HG02588 (cell line): ENCODE measurements around the gene COLQ.
"Not testable (repeated sequence)": the region's sequence is repeated elsewhere in the genome, so short reads cannot be mapped to it uniquely, and the experiment has no call there.

Experiments
- ATAC-seq: cut with Tn5 transposase; IDR thresholded peaks from one replicate; pipeline ENCODE4 v1.9.1; 2021; ENCODE audit warnings: mild to moderate bottlenecking, moderate library complexity; ENCODE audit not compliant: unreplicated experiment

Gene COLQ

DNA sequence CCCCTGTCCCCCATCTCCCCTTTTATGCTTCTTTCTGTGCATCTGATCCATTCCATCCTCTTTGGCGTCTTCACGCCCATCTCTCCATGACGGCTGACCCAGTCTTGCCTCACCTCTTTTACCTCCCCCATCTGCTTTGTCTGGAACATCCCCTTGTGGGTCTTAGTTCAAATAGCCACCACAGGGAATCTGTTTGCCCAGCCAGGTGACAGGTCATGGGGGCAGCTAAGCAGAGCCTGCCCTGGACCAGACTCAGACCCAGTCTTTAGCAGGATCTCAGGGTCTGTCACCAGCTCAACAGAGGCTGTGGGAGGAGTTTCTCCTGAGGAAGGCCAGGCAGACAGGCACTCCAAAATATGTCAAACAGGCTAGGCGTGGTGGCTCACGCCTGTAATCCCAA lies 28.1 kb downstream of the COLQ start:
- no peak for ATAC-seq

DNA sequence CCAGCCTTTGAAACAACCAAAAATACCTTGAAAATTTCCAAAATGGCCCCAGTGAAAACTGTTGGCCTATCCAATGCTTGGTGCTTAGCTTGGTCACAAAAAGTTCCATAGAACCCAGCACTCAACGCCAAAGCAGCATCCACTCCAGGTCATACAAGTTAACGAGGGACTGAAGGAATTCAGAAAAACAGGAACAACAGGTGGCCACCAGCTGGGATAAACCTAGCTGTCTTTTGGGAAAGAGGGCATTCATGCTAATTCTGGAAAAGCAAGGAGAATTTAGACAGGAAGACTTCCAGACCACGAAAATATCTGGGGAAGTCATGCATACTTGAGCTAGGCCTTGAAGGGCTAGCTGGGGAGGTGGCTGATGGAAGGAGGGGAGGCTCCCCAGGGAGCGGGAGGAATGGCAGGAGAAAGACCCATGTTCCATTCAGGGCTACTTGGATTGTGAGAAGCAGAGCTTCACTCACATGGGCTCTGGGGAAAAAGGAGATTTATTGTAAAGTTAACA lies 28.6 kb downstream of the COLQ start:
- ATAC-seq: no peak

DNA sequence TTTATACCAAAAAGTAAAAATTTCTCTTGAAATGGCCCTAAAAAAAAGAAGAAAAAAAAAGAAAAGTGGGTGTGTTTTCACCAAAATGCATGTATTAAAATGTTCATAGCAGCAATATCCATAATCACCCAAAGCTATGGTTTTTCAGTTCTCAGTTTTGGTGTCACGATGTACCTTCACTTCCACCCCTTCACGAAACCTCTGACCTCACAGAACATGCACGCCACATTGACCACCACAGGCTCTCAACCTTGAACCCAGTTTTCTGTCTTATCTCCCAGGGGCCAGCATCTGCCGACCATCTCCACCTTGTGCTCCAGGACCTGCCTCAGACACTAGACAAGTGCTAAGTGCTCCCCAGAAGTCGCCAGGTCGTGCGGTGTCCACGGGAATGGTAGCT lies 30.4 kb downstream of the COLQ start:
- ATAC-seq: no peak

DNA sequence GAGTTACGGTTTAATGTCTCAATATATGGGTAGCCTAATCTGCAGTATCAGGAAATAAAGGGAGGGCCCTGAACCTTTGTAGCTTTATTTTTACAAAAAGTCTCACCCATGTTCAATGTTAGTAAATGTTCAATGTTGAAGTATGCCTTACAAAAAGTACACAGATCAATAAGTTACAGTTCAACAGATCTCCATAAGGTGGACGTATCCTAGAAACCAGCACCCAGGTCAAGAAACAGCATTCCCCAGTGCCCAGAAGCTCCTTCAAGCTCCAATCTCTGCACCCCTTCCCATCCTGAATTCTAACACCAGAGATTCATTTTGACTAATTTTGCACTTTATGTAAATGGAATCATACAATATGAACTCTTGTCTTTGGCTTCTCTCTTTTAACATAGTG lies 31.3 kb downstream of the COLQ start:
- ATAC-seq: no peak

DNA sequence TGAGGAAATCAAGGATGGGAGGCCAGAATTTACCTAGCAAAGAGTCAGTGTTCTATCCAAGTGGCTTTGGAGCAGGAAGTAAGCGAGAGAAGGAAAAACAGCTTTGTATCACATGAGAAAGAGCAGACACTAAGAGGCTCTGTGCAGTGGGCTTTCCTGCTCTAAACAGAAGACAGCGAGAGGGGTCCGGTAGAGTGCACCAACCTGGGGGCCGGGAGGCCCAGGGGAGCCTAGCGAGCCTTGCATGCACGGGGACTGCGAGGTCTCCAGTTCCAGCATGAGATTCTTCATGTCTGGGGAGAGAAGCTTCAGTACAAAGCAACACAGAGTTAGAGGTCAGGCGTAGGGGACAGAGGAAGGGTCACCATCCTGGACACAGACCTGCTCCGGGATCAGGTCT lies 33.5 kb downstream of the COLQ start:
- ATAC-seq: no peak

DNA sequence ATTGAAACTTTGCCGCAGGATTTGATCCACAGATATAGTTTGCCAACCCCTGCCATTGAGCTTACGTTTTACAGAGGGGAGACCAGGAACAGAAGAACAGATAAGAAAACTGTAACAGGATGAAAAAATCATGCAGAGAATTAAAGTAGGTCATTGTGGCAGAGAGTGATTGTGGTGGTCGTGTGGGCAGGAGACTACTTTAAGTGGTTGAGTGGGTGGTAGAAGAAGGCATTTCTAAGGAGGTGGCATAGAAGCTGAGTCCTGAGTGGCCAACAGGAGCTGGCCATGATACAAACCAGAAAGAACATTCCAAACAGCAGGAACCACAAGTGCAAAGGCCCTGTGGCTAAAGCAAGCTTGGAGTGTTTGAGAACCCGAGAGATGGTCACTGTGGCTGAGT lies 34.5 kb downstream of the COLQ start:
- ATAC-seq: no peak

DNA sequence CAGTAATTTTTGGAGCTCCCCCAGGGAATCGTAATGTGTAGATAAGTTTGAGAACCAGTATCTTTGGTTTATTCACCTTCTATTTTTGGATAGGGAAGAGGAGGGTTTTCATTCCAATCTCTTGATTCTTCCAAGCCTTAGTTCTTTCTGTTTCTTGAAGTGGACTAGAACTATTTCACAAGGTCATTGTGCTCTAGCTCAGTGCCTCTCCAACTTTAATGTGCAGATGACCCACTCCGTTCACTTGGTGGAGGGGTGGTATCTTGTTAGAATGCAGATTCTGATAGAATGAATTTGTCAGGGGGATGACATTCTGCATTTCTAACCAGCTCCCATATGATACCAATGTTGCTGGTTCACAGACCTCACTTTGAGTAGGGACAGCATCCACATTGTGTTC lies 35.5 kb downstream of the COLQ start:
- no peak for ATAC-seq

DNA sequence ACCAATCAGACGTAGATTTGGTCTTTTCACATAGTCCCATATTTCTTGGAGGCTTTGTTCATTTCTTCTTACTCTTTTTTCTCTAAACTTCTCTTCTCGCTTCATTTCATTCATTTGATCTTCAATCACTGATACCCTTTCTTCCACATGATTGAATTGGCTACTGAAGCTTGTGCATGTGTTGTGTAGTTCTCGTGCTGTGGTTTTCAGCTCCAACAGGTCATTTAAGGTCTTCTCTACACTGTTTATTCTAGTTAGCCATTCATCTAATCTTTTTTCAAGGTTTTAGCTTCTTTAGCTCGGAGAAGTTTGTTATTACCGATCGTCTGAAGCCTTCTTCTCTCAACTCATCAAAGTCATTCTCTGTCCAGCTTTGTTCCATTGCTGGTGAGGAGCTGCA lies 37.0 kb downstream of the COLQ start:
- not testable (repeated sequence) for ATAC-seq

DNA sequence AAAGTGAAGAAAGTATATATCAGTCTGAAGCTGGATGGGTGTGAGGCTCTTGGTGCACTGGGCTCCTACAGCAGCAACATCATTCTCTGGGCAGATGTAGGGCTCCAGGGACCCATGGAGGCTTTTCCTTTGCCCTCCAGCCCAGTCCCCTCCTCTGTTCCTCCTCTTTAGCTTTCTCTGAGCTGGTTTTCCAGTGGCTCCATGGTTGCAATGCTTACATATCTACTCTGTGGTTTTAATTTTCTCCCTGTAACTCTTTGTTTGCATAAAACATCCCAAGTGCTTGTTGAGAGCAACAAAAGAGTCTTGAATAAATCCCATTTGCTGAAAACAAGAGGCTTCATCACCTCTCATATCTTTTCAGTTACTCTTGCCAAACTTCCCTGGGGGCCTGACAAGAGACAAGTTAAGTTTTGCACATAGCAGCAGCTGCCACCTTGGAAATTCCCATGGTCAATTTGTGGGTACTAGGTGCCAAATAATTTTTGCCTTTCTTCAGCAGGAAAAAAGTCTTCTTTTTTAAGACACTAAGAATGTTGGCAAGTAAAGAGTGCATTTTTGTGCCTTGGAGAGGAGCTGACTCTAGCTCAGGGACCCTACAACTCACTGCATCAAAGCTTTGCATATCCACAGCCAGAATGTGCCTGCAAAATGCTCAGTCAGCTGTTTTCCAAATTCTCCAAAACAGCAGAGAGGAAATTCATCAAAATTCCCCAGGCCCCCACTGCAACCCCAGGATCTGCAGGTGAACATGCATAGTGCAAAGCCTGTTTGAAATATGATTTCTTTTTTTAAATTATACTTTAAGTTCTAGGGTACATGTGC lies 41.9 kb downstream of the COLQ start:
- no peak for ATAC-seq

DNA sequence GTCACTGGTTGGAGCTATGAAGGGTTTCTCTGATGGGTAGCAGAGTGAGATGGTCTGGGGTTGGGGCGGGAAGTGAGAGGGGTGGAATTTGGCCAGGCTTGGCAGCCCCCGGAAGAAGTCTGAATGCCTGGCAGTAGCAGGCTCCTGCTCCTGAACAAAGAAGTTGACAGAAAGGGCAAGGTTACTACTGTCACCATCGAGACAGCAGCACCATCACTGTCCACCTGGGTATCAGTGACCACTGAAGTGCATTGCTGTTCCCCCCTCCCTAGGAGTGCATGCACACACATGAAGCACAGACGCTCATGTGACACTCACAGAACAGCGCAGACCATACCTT lies 42.9 kb downstream of the COLQ start:
- ATAC-seq: no peak

DNA sequence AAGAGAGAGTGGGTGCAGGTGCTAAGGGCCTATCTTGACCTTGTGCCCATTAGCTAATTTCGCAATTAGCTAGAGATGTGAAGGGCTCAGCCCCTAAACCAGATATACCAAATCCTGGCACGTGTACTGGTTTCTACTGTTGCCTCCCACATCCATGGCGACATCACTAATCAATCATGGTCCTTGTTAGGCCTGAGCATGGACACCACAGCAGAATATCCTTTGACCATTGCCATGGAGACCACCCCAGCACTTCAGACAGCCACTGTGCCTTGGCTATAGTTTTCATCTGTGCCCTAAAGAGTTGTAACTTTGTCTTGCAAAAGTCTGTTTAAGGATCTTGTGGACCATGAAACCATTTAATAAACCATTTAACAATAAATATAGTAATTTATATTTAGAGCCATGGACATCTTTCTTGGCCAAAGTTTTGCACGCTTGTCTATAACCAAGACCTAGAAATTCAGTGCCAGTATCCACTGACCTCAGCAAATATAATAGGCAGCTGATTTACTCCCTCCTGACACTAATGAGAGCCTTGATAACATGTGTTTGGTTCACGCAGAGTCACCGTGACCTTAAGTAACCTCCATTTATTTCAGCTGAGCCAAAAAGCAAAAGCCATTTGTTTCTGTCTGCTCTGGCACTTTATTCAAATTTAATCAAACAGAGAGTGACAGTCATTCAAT lies 43.4 kb downstream of the COLQ start:
- ATAC-seq: no peak

DNA sequence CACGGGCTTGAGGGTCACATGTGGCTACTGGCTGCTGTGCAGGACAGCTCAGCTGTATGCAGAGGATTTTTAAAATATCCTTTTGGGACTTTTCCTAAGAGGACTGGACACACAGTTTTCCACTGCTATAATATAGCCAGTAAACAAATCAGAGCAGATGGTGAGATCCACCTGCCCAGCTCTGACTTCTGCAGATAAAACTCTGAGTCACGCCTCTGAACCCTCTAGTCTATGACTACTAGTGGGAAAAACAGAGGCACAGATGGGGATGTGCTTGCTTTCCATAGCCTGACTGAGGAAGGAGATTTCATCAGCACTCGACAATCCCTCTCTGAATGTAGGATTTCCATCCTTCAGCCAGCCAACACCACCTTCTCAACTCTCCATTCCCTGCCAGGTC lies 45.1 kb downstream of the COLQ start:
- no peak for ATAC-seq

DNA sequence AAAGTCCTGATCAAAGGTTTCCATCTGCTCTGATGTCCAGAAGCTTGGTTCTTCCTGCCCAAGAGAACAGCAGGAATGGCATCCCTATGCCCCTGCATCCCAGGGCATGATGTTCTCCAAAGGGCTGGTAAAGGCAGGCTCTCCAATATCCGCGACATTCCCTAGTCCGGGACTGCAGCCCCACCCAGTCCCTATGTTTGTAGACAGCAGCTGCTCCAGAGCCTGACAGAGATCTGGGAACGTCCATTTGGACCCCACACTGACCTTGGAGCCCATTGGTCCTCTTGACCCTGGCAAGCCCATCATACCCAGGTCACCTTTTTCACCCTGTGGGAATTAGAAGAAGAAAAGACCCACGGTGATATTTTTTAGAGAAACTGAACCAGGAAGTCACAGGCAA lies 46.3 kb downstream of the COLQ start:
- no peak for ATAC-seq

DNA sequence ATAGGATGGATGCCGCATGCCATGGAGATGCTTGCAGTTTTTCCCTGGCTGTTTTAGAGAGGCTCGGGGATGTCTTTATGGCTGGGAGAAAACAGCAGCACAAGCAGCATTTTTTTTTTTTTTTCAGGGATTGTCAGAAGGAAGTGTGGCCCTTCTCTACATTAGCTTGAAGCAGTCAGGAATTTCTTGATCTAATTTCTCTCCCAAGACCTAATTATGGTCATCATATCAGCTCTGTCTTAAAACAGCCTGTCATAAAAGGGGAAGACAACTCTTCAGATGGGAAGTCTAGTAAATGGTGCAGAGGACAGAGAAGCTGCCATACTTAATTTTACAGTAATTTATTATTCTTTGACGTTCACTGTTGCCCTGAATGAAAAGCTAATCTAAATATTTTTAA lies 49.6 kb downstream of the COLQ start:
- no peak for ATAC-seq

DNA sequence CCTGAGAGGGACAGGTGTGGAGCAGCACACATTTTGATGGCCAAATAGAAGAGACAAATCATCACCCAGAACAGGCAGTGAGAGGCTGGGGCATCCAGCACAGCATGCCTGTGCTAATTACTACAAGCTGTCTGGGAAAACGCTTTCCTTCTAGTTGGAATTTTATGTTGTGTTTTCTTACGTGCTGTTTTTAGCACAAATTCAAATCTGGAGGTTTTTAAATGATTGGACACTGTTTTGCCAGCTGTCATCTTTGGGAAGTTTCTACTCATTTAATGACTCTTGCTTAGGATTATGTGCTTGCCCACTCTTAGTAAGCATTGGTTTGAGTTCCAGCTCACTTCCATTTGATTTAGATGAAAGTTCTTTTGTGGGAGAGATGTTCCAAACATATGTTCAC lies 50.7 kb downstream of the COLQ start:
- no peak for ATAC-seq

DNA sequence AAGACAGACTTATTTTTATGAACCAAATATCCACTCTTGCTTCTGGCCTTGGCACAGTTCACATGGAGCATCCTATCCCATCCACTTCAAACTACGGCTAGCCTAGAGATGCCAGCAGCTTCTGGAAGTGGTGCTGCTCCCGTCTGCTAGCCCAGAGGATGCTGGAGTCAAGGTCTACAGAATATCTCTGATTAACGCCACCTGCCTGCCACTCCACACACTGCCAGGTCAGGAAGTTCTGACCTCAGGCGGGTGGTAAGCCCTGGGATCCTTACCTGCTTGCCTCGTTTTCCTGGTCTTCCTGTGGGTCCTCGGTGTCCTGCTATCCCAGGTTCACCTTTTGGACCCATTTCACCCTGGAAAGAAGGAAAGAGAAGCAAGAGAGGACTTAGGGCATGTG lies 51.2 kb downstream of the COLQ start:
- no peak for ATAC-seq

DNA sequence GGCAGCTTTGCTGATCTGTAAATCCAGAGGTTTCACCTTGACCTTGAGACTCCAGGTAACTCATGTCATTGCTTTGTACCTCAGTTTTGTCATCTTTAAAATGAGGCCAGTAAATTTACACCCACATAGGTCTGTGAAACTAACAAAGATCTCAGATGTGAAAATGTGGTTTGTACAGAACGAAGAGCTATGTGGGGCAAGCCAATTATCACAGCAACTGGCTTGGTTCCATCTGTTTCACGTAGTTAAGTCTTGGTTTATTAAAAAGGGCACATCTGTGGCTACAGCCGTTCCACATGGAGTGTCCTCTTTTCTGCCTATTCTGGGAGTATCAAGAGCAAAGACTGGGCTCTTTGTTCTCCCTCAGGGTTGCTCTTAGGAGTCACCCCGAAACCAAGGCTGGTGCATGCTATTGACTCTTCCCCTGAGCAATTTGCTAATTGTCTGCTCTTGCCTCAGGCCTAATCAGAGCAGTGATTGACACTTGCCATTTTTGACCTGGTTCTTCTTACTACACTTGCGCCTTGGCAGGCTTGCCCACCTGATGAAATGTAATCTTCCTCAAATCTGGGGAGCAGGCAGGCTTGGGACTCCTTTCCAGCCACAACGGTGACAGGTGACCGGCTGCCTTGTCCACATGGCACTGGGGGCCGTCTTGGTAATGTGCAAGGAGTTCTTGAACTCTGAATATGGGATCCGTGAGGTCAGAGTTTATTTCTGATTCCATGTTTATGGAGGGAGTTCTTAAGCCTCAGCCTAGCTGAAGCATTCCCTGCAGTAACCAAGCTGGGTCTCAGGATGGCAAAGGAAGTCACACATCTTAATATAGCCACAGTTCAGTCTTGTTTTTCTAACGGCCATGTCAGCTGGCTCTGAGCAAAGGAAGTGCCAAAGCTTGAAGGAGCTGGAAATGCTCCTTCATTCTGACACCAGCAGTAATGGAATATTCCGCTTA lies 54.0 kb downstream of the COLQ start:
- no peak for ATAC-seq

DNA sequence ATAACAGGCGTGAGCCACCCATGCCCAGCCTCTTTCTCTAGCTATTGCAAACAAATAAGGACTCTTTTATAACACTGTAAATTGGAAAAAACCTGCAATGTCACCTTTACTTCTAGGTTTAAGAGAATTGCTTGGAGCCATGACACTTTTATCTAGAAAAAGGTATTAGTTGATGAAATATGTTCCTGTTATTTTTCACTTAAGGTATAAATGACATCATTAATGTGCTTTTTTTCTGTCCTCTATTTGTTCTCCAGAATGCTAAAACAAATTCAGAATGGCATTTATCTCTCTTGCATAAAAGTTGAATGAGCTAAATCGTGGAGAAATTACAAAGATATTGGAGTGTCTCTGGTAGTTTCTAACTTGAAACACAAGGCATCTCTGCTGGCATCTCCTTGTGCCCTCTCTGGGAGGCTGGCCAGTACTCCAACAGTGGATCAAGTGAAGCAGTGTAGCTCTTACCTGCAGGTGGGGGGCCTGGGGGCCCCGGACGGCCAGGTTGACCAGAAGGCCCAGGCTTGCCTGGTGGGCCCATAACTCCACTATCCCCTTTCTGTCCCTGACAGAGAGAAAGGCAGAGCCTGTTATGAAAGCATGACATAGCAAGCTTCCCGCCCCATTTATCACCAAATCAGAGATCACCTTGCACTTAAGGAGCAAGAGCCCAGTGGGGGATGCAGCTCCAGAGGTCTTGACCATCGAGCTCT lies 55.5 kb downstream of the COLQ start:
- ATAC-seq: no peak

DNA sequence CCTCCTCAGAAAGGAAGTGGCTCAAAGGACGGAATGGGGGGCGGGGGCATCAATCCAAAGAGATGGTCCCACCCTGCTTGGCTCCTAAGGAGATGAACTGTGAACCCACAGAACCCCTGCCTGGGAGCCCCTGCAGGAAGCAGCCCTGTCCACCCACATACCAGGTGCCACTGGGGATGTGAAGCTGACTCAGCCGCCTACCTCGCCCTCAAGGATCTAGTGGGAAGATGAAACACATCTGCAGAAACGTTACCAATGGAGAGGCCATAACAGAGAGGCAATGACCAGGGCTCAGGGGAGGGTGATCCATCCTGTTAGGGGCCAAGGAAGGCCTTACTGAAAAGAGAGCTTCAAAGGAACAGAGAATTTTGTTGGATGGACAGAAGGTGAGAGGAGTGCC lies 59.1 kb downstream of the COLQ start:
- ATAC-seq: no peak

DNA sequence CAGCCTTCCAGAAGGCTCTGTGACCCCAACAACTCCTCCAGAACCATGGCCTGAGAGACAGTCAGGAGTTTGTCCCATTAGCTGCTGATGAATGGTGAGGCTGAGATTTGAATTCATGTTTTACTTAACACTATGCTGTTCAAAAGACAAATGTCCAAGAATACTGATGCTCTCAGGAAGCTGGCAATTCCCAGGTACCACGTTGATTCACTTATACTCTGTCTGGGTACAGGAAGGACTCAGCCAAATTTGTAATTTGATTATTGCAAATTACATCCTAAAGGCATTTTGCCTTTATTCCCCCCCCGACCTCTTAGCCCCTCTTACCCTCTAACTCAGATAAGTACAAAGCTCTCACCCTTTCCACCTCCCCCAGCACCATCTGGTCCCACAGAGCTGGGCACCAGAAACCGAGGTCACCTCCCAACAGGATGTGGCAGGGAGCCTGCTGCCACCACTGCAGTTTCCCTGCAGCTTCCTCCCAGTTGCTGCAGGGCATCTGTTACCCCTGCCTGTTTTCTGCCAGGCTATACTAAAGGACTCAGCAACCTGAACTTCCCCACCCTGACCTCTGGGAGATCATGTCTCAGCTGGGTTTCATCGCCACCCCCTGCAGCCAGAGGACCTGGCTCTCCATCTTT lies 60.5 kb downstream of the COLQ start:
- ATAC-seq: no peak
